GM18511 (cell line): ENCODE measurements around the gene RHBDD1.

Experiments
- ATAC-seq: cut with Tn5 transposase; IDR thresholded peaks from one replicate; pipeline ENCODE4 v1.9.1; 2021; ENCODE audit warnings: mild to moderate bottlenecking, moderate library complexity; ENCODE audit not compliant: unreplicated experiment

RHBDD1 gene

DNA sequence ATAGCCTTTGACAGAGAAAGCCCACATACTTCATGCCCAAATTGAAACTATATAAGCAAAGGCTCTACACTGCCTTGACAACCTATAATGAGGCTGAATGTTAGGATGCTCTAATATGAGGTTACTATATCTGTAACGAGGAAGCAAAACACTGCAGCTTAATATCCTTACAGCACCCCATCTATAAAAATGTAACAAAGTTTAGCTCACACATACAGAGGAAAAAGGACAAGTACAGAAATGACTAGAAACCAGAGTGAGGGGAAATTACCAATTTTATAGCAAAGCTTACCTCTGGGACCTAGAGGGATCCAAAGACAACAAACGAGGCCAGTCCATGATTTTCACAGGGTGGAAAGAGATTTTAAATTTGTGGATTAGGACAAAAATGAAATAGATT lies 189.7 kb downstream of the RHBDD1 start:
- peak; percentile 68 for ATAC-seq

DNA sequence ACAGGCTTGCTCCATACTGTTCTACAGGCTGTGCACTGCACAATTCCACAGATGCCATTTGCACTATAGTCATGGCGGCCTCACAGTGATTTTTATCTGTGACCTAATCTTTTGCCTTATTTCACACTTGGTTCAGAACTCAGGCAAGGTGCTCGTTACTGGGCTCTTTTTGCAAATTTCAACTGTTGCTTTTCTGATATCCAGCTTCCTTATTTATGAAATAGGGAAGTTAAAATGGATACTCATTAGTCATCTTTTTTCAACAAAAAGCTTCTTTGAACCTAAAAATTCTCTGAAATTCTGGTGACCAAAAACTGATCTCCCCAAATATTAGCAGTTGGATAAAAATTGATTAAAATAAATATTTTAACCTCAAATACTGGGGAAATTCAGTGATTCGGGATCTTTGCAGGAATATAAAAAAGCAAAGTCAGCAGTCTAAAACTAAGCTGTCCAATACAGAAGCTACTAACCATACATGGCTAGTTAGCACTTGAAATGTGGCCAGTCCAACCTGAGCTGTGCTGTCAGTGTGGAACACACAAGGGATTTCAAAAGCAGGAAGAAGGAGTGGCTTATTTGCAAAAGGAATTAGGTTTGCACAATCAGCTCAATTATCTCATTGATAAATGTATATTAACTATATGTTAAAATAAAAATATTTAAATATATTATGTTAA lies 193.7 kb downstream of the RHBDD1 start:
- no peak for ATAC-seq

DNA sequence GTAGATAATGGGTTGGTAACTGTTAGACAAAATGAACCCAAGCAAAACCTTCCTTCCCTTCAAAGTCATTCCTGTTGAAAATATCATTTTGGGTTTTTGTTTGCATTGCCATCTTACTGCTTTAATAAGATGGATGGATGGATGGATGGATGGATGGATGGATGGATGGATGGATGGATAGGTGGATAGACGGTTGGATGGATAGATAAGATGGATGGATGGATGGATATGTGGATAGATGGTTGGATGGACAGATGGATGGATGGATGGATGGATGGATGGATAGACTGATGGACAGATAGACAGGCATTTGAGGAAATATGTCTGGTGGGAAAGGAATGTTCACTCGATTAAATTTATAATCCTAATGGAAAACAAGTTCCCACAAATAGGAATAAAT lies 194.9 kb downstream of the RHBDD1 start:
- ATAC-seq = no peak

DNA sequence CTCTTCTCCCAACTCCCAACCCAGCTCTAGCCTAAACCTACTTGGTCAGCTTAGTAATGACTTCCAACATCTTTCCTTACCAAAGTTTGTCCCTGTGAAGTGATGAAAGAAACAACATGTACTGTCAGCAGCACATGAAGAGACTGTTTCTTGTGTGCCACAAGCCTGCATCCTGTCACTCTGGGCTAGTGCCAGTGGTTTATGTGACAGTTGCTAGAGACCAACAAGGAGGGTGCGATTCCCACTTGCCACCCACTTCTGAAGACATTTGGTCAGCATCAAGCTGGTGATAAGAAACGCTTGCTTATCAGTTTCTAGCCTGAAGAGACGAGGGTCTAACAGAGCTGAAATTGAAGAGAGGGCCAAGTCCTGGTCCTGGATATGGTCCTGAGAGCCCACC lies 195.5 kb downstream of the RHBDD1 start:
- ATAC-seq = no peak

DNA sequence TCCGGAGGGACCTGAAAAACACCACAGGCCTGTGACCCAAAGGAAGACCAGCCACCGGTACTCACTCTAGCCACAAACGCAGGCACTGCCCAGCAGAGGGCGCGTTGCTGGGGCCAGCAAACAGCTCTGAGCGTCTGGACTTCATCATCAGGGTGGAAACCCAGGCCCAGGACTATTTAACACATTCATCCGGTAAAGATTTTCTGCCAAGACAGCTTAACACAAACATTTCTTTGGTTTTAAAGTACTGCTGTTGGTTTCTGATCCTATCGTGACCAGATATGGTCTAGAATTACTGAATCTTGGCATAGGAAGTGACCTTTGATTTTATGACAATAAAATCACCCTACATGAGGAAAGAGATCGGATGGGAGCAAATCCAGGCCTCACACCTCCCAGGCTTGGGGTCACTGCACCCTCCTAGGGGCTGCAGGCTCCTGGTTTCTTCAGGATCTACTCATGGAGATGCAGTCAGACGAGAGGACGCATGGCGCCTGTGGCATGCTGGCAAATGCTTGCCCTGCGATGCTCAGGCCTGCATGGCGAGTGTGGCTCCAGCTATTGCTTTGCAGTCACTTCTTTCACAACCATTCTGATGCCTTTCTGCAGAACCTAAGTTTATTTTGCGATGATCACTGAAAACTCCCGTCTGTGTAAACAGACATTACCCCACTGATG lies 197.8 kb downstream of the RHBDD1 start:
- peak; percentile 89 for ATAC-seq

DNA sequence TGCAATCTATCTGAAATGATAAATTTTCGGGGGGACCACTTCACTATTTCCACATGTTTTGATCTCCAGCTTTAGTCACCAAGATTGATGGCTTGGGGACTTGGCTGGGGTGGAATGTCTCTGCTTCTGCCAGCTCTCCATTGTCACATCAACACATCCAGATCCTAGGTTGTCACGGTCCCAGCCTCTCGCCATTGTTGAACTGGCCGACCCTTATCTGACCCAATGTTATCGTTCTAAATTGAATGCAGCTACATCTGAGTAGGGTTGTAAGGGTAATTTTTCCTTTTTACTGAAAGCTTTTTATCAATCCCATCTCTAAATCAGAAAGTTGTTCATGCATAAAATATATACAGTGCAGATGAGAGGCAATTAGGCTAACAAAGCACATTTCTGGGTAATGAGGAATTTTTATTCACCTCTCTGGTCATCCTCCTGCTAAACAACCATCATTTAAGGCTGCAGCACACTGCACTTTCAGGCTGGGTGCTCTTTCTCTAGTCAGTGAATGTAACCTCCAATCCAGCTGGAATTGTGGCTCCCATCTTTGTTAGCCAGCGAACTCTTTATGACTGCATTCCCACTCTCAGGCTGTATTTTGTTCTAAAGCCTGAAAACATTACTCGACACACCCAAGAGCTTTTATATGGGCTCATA lies 200.0 kb downstream of the RHBDD1 start:
- no peak for ATAC-seq

DNA sequence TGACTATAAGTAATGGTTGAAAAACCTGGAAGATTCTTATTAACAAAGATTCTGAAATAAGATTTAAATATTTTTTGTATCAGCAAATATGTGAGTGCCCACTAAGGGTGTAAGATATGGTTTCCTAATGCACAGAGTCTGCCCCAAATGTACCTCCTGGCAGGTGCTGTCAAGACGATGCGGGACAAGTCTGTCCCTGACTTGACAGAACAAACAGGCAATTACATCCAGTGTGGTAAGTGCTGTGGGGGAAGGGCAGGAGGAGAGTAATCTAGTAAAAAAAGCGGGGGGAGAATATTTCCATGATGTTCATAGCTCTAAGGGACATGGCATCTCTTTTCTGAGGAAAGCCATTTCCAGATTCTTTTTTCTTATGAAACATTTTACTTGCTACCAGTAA lies 200.7 kb downstream of the RHBDD1 start:
- ATAC-seq = no peak

DNA sequence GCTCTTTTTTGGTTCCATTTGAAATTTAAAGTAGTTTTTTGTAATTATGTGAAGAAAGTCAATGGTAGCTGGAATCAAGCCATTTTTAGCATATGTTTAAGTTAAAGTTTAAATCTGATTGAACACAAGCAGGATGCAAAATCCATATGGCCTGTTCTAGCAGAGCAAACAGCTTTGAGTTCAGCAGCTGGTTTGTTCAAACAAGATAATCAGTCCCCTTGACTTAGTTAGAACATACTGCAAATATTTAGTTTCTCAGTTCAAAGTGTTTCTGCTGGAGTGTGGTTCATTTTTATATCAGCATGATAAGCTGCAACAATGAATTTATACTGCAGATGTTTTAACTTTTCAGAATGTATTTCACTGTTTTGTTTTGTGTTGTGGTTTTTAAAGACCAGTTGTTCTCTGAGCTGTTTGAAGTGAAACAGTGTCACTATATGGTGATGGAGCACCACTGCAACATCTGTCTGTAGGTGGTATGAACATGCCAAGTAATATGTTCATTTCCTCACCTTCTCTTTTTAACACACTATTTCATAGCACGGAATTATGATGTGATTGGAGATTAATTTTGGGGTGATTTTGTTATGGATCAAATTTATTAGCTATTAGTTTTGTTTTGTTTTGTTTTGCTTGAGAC lies 202.8 kb downstream of the RHBDD1 start:
- no peak for ATAC-seq

DNA sequence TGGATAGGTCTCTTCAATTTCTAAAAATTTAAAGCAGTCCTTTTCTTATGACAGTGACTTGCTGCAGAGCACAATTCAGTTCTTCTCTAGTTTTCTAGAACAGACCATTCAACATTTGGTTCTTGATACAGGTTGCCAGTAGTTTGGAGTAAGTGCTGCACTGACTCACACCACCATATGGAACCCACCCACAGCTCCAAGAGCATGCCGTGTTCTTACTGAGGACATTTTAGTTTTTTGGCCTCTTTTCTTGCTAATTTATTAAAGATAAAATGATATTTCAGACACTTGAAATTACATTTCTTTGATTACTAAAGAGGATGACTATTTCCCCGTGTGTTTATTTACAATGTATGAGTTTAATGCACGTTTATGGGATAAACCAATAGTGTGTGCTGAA lies 208.1 kb downstream of the RHBDD1 start:
- no peak for ATAC-seq
